ENCODE measurements around the gene CRADD.
"Not testable (repeated sequence)": the region's sequence is repeated elsewhere in the genome, so short reads cannot be mapped to it uniquely, and the experiment has no call there.

The CRADD gene

DNA sequence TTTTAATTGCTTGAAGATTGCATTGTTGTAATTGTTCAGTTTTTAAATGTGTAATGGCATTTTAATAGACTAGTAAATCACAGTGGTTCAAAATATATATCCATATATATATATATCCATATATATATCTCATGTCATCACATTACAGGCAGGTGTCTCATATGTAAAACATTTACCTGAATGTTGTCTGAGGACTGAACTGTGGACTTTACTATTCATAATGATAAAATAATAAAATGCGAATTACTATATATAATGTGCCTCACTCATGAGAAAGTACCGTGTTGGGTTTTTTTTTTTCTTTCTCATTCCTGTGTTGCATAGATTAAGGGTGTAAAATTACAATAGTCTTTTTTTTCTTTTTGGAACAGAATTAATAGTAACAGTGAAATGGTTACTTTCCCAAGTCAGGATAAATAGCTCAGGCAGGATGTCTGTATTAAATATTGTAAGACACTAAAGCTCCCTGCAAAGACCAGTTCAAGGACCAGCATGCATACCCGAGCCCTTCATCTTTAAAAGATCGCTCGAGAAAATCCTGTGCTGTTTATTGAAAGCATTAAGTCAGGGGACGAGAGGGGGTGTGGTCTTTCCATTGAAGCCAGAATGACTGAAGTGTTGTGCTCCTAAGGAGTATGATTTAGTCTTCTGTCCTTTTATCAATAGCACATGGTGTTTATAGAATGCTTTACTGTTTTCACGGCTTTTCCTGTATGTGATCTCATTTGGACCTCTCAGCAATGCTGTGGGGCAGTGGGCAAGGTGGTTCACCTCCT, 173.5 kb downstream of the CRADD start:
- DNase-seq, result no peak

DNA sequence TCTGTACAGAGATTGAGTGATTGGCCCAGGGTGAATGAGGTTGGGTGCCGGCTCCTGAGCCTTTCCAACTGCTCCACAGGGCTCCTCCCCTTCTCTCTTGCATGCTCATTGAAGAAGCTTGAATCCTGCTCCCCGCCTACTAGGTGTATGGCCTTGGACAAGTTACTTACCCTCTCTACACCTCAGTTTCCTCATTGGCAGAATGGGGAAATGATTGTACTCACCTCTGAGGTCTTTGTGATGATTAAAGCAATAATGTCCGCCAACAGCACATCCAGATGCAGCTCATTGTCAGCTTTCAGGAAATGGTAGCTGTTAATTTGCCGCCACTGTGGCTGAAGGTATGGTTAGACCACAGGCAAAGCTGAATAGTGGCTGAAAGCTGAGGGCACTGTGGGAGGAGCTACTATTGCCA, 174.1 kb downstream of the CRADD start:
- no peak for DNase-seq

DNA sequence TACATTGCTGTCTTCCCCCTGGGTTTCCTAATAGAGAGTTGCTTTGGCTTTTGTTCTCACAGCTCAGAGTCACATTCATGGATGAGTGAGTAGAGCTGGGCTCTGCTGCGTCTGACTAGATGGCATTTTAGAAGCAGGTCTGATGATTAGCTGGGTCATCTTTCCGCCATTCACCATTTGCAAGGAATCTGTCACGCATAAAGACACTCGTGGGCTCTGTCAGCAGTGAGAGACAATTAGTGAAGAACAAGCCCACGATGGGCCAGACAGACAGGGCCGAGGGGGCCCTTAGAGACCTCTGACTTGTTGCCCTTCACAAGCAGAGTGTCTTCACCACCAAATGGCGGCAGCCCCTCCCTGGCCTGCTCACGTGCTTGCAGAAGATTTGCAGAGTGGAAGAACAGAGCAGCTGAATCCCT, 175.0 kb downstream of the CRADD start:
- no peak for DNase-seq

DNA sequence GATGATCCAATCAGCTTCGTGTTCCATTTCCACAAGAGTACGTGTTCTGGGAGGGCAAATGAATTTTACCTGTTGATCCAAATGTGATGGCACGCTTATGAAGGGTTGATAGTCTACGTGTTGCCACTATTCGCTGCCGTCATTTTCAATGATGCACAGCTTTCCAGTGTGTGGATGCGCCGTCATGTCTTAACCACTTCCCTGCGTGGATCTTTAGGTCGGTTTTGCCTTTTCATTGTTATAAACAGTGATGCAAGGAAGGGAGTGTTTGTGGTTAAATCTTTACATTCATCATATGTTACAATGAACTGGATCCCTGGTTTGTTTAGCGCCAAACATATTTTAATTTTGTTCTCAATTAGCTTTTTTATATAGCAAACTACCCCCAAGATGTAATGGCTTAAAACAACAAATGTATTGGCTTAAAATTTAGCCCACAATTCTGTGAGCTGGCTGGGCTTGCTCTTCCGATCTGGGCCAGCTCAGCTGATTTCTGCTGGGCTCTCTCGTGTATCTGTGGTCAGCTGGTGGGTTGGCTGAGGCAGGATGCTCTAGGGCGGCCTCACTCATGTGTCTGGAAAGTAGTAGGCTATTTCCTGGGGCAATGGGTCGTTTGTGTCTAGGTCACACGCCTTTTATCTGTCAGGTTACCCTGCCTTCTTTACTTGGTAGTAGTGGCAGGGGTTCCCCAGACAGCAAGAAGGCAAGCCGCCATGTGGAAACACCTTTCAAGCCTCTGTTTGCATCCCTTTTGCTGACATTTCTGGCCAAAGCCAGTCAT, 176.7 kb downstream of the CRADD start:
- no peak for DNase-seq

- DNase-seq, result no peak
Observed at GRCh38 chr12:93855261-93855660, 178.1 kb downstream of the CRADD start.

DNA sequence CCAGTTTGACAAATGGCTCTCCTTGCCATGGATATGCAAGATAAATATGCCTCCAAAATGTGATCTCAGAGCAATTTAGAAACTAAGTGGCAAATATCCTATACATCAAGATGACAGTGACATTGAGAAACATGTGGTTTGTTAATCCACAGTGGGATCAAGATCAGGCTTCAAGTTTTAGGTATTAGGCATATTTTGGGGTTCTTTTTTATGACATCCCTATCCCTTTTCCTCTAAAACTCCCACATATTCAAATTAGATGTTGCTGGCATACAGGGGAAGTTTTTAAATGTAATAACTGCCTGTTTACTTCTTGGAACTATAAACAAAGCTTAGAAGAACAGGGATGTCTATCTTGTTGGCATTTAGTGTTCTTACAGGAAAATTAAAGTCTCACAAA, 179.4 kb downstream of the CRADD start:
- no peak for DNase-seq

DNA sequence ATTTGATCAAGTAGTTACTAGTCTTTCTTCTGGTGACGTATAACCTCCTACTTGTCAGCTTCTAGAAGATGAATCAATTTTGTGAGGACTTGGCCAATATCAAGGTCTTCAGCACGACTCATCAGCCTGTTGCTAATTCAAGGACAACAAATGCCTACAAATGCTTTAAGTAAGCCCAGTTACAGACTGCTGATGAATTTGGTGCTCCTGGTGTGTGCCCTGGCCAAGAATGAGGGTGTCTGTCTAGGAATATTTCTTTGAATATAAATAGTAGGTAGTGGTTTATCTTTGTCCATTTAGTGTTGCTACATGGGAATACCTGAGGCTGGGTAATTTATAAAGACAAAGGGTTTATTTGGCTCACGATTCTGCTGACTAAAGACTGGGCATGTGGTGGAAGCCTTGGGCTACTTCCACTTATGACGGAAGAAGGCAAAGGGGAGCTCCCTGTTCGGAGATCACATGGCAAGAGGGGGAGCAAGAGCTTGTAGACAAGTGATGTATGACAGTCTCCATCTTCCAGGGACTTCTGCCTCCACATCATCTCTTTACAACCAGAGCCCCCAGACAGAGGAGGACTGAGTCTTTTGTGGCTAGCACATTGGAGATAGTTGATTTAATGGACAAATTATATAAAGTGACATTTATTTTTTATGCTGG, 180.2 kb downstream of the CRADD start:
- DNase-seq, result no peak

GRCh38 chr12:93857991-93858447, 180.8 kb downstream of the CRADD start:
- peak; percentile 20 for DNase-seq

- DNase-seq, result no peak
Observed at GRCh38 chr12:93860668-93861373, 183.6 kb downstream of the CRADD start.

DNA sequence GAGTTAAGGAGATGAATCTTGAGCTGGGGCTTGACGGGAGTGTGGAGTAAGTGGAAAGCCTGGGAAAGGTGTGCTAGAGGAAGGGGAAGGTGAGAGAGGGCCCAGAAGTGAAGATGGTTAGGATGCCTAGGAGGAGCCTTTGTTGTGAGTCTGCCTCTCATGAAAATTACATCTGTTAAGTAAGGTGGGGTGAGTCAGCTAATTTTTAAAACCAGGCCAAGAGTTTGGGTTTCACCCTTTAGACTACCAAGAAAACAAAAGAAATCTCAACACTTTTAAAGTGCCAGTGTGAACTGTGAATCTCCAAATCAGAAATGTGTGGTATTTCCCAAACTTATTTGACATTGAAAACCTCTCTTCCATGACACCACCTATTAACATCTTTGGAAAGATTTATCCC, 185.2 kb downstream of the CRADD start:
- no peak for DNase-seq

- DNase-seq, result no peak
Observed at GRCh38 chr12:93865751-93866150, 188.6 kb downstream of the CRADD start.

- no peak for DNase-seq
Observed at GRCh38 chr12:93868771-93869170, 191.6 kb downstream of the CRADD start.

DNA sequence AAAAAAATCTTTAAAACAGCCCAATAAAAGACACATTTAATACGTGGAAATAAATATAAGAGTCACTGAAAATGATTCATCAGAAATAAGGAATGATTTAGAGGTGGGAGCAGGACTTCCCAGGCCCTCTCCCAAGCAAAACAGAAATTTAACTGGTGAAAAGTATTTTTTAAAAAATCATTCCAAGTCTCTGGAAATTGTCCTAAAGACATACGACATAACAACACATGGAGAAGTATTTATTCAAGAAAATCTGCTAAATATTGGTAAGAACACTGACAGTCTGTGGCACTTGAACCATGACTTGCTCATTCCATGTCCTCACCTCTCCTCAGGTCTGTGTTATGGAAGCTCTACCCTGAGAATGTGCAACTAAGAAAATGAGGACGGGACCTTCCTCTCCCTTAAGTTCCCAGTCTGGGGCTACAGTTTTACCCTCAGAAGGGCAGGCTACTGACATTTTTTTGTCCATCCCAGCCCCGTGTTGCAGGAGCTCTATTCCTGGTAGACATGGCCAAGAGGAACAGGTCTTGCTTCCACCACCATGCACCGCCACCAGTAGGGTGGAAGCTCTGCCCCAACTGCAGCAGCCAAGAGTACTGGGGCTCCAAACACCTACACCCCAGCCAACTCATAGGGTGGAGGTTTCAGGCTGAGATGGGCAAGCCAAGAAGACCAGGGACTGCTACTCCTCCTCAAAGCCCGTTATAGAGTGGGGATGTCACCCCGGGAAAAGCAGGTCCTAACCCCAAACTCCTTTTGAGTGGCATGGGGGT, 193.0 kb downstream of the CRADD start:
- DNase-seq, result no peak

DNA sequence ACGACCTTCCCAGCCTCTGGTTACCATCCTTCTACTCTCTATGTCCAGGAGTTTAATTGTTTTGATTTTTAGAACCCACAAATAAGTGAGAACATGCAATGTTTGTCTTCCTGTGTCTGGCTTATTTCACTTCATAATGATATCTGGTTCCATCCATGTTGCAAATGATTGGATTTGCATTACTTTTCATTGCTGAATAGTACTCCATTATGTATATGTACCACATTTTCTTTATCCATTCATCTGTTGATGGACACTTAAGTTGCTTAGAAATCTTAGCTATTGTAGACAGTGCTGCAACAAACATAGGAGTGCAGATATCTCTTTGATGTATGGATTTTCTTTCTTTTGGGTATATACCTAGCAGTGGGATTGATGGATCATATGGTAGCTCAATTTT, 194.4 kb downstream of the CRADD start:
- DNase-seq, result not testable (repeated sequence)

- no peak for DNase-seq
Observed at GRCh38 chr12:93873561-93873960, 196.4 kb downstream of the CRADD start.

DNA sequence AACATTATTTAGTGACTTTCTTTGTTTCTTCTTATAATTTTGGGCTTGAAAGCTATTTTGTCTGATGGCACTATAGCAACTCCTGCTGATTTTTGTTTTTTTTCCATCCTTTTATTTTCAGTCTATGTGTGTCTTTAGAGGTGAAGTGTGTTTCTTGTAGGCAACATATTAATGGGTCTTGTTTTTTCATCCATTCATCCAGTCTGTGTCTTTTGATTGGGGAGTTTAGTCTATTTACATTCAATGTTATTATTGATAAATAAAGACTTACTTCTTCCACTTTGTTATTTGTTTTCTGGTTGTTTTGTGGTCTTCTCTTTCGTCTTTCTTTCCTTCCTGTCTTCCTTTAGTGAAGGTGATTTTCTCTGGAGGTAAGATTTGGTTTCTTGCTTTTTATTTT, 198.0 kb downstream of the CRADD start:
- no peak for DNase-seq

DNA sequence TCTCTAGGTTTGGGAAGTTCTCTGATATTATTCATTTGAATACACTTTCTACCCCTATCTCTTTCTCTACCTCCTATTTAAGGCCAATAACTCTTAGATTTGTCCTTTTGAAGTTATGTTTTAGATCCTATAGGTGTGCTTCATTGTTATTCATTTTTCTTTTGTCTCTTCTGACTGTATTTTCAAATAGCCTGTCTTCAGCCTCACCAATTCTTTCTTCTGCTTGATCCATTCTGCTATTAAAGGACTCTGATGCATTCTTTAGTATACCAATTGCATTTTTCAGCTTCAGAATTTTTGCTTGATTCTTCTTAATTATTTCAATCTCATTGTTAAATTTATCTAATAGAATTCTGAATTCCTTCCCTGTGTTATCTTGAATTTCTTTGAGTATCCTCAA, 199.2 kb downstream of the CRADD start:
- no peak for DNase-seq

- DNase-seq, result no peak
Observed at GRCh38 chr12:93877446-93877845, 200.3 kb downstream of the CRADD start.

DNA sequence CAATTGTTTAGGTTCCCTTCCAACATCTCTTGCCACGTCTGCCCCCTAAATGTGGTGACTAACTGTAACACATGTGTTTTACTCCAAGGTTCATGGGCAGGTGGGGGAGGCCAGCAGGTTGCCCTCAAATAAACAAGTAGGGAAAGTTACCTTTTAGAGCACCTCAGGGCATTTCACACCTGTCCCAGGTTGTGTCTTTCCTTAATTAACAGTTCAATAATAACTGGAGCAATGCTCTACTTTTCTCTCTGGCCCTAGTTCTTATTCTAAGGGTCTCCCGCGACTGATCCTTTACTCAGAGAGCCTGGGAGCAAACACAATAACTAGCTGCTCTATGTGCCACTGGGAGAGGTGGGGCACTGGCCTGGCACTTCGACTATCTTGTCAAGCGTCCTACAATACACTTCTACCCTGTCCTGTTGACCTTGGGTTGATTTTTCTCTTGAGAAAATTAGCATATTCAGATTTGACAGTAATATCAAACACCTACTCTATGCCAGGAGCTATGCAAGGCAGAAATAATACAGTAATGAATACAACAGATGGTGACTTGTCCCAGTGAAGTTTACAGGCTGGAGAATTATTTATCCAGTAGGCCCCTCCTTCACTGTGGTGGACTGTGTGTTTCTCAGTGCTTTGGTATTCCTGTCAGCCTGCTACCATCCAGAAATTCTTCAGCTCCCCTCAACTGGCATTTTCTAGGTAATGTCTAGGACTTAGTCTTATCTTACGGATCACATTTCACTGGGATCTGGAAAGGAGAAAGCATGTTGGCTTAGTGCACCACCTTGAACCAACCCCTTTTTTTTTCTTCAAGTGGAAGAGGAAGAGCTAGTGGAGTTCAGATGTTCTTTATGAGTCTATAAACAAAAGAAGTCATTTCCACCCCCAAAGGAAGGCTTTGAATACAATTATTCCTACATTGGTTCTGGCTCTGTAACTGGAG, 202.6 kb downstream of the CRADD start:
- DNase-seq, result no peak

DNA sequence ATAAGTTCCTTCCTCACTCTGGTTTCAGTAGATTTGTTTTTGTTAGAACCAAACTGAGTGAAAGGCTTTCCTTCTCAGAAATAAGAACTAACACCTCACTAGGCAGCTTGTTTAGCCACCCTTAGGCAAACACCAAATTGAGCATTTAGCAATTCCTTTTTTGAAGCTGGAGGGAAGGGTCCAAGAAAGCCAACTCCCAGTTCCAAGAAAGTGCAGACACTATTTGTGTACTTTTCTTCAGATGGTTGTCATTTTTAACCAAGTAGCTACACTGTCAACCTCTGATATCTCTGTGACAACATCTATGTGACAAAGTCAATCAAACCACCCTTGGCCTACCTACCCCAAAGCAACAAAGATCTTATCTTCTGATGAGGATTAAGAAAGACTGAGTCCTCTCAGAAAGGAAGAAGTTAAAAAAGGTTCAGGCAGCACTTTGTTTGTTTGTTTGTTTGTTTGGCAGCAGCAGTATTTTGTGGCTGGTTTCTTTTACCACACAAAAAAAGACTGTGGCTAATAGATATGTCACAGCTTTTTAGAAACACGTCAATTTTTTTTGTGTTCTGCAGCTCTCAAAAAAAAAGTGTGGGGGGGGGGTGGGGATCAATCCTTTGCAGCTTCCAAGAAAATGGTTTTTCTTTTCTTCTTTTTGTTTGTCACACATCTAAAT, 203.8 kb downstream of the CRADD start:
- DNase-seq, result no peak

GRCh38 chr12:93882763-93883162, 205.6 kb downstream of the CRADD start:
- no peak for DNase-seq
